A549 (cell line): ENCODE measurements around the gene REG1A.

Source experiments
- CTCF ChIP-seq: fragments of >200 bp; sonication (Bioruptor Twin); formaldehyde crosslinking; IDR thresholded peaks from 3 replicates; pipeline ENCODE4 v1.5.1; 2016
- MAFK ChIP-seq: fragments of 450-650 bp; IDR thresholded peaks from 2 replicates; pipeline ENCODE4 v1.6.1; 2014; ENCODE audit not compliant: partially characterized antibody
- POLR2A ChIP-seq: IDR thresholded peaks from 2 replicates; pipeline ENCODE4 v1.6.1; 2012; ENCODE audit warnings: mild to moderate bottlenecking, low read length

- TF ChIP-seq CTCF (no peak), POLR2A (no peak), MAFK (no peak)
Observed at GRCh38 chr2:79138385-79138784, 18.1 kb downstream of the REG1A start.
